Measurements from ENCODE around the gene PLAAT2. TPM values are rescaled to one million over a fixed set of nuclear protein-coding genes. Genes with fewer than 3 reads are reported as not detected.
"Not testable (repeated sequence)": the region's sequence is repeated elsewhere in the genome, so short reads cannot be mapped to it uniquely, and the experiment has no call there.

Gene PLAAT2
- total RNA-seq, 6 experiments from 2014 or later = 0.42 to 2.2 (median 1.1) TPM; not detected in 3

DNA sequence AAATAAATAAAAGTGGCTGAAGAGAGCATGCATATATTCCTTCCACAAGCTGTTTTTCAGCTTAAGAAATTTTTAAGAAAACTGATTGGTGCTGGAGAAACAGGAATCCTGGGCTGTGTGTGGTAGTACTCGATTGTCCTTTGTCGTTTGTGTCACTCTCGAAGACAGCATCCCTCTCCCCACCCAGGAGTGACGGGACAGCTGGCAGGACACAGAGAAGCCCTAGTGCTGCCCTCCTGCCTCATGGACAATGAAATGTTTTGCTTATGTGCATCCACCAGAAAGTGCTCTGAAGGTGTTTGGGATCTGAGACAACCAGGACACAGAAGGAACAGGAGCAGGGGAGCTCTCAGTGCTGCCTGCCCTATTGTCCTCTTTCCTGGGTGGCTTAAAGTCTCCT, 13.8 kb downstream of the PLAAT2 start:
- TF ChIP-seq, protein P1, sequence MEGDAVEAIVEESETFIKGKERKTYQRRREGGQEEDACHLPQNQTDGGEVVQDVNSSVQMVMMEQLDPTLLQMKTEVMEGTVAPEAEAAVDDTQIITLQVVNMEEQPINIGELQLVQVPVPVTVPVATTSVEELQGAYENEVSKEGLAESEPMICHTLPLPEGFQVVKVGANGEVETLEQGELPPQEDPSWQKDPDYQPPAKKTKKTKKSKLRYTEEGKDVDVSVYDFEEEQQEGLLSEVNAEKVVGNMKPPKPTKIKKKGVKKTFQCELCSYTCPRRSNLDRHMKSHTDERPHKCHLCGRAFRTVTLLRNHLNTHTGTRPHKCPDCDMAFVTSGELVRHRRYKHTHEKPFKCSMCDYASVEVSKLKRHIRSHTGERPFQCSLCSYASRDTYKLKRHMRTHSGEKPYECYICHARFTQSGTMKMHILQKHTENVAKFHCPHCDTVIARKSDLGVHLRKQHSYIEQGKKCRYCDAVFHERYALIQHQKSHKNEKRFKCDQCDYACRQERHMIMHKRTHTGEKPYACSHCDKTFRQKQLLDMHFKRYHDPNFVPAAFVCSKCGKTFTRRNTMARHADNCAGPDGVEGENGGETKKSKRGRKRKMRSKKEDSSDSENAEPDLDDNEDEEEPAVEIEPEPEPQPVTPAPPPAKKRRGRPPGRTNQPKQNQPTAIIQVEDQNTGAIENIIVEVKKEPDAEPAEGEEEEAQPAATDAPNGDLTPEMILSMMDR (IDR thresholded peaks at IDR 0.05) = no peak
- TF ChIP-seq POLR2A (IDR thresholded peaks at IDR 0.05) = no peak
- Histone ChIP-seq H3K27ac (no peak overlapping the region), H3K27me3 (no peaks in the 10 kb centered on the region), H3K36me3 (peaks cover 0 to 6% (median 0%) of the 10 kb centered on the region in 4 donors), H3K4me1 (no peaks in the 10 kb centered on the region), H3K4me3 (no peak overlapping the region), H3K9me3 (no peaks in the 10 kb centered on the region)
- 86% methylated on average over 1 of the region's 4 CpGs for WGBS (ENCODE audit: insufficient coverage, low coverage, low lambda C conversion rate, missing lambda C conversion rate)
- DNase-seq (no peak), ATAC-seq (no peak)
- intact Hi-C loops (cut with DNase I) = no loop called here

DNA sequence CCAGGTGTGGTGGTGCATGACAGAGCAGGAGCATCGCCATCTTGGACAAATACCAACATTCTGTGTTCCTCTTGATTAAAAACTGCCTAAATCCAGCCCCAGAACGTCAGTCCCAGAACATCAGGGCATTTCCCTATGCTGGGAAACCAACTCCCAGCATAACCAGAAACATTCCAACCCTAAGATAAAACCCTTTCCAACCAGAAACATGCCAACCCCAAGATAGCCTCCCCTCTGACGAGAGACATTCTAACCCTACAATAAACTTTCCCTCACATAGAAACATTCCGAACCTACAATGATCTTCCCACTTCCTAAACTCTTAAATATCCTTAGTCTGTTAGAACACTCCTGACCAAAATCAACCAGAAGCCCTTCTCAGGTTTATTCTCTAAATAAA, 15.0 kb downstream of the PLAAT2 start:
- no peak for TF ChIP-seq POLR2A (IDR thresholded peaks at IDR 0.05)
- TF ChIP-seq, protein P1 (IDR thresholded peaks at IDR 0.05) = no peak
- H3K4me1 ChIP-seq = no peaks in the 10 kb centered on the region
- intact Hi-C loops (cut with DNase I) = no loop called here
- 60% methylated on average over 3 of the region's 4 CpGs for WGBS (ENCODE audit: insufficient coverage, low coverage, low lambda C conversion rate, missing lambda C conversion rate)
- H3K9me3 ChIP-seq = no peaks in the 10 kb centered on the region
- H3K4me3 ChIP-seq = no peak overlapping the region
- ATAC-seq = no peak
- no peaks in the 10 kb centered on the region for H3K27me3 ChIP-seq
- DNase-seq = no peak
- H3K36me3 ChIP-seq = peaks cover 0 to 6% (median 0%) of the 10 kb centered on the region in 4 donors
- H3K27ac ChIP-seq = no peak overlapping the region

DNA sequence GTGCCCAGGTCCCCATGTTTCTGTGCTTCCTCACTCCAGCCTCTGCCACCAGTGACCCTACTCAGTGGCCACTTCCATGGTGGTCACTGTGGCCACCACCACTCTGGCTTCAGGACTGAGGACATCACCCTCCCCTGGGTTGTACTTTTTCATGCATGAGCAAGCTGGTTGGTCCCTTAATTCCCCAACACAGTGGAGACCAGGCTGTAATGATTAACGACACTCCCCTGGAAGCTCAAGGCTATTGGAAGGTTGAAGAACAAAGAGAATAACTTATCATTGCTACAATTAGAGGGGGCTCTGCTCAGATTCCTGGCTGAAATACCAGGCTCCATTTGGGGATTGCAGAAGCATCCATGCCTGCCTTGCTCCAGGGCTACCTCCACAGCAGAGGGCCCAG, 16.1 kb downstream of the PLAAT2 start:
- intact Hi-C loops (cut with DNase I) = no loop called here
- TF ChIP-seq, protein P1 (IDR thresholded peaks at IDR 0.05) = no peak
- Histone ChIP-seq H3K27ac (no peak overlapping the region), H3K4me3 (no peak overlapping the region), H3K36me3 (peaks cover 0 to 6% (median 0%) of the 10 kb centered on the region in 4 donors), H3K9me3 (no peaks in the 10 kb centered on the region), H3K27me3 (no peaks in the 10 kb centered on the region), H3K4me1 (no peaks in the 10 kb centered on the region)
- 100% methylated on average over 1 of the region's 1 CpG for WGBS (ENCODE audit: insufficient coverage, low coverage, low lambda C conversion rate, missing lambda C conversion rate)
- DNase-seq (no peak), ATAC-seq (no peak)

DNA sequence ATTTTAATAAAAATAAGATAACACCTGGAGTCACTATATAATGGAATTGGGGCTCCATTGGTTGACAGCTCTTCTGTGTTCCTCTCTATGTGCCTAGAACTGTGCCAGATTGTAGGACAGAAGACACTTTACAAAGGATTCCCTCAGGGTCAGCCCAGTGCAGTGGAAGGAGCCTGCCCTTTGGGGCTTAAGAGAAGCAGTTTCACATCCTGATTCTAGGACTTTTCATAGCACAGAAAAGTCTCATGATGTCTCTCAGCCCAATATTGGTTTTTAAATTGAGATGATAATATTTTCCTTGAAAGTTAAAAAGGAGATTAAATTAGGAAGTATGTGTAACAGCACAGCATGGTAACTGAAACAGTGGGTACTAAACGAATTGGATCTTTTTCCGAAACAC, 19.5 kb downstream of the PLAAT2 start:
- Histone ChIP-seq H3K4me3 (no peak overlapping the region), H3K4me1 (no peaks in the 10 kb centered on the region), H3K36me3 (peaks cover 0 to 8% (median 0%) of the 10 kb centered on the region in 4 donors), H3K27ac (no peak overlapping the region), H3K27me3 (no peaks in the 10 kb centered on the region), H3K9me3 (no peaks in the 10 kb centered on the region)
- 89% methylated on average over 2 of the region's 2 CpGs for WGBS (ENCODE audit: insufficient coverage, low coverage, low lambda C conversion rate, missing lambda C conversion rate)
- ATAC-seq (no peak), DNase-seq (no peak)
- TF ChIP-seq, protein P1 (IDR thresholded peaks at IDR 0.05) = no peak
- no peak for TF ChIP-seq POLR2A (IDR thresholded peaks at IDR 0.05)
- intact Hi-C loops (cut with DNase I) = no loop called here

DNA sequence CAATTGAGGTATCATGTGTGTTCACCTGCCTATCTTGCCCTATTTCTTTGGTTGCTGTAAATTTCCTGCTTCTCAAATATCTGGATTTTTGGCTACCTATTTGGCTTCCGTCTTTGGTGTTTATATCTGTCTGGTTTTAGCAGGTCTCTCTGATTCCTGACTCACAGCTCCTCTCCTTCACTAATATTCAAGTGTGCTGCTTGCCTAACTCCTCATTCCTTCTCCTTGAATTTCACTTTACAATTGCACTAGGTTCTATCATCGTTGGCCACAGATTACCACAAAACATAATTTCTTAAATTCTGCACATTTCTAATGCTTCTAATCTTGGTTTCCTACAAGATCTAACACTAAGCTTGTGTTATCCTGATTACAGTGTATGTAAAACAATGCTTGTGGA, 20.7 kb downstream of the PLAAT2 start:
- 69% methylated on average over 2 of the region's 2 CpGs for WGBS (ENCODE audit: insufficient coverage, low coverage, low lambda C conversion rate, missing lambda C conversion rate)
- not testable (repeated sequence) for DNase-seq, H3K27ac ChIP-seq

More for the DNA sequence above, 20.7 kb downstream of the PLAAT2 start:
- intact Hi-C loops (cut with DNase I); ATAC-seq; H3K9me3 ChIP-seq; H3K36me3 ChIP-seq; H3K4me3 ChIP-seq; H3K27me3 ChIP-seq: not testable (repeated sequence)
- H3K4me1 ChIP-seq = peaks cover 0 to 11% (median 6%) of the 10 kb centered on the region in 4 donors

Data from right lobe of liver (tissue), 6 donors.